H9 (cell line): ENCODE data around the gene LMTK2. TPM values are rescaled to one million over a fixed set of nuclear protein-coding genes. Genes with fewer than 3 reads are reported as not detected.

Experiments
- DNase-seq: peaks from one replicate; pipeline ENCODE4 v3.0.0-alpha.2; 2017
- H2AFZ ChIP-seq: one replicate; pipeline ENCODE4 v1.6.1; 2013; ENCODE audit warnings: mild to moderate bottlenecking, low read length, control low read depth, moderate library complexity
- H2AK5ac ChIP-seq: 2 replicates; pipeline ENCODE4 v1.6.1; 2013; ENCODE audit warnings: low read length, control low read depth, mixed read lengths; ENCODE audit not compliant: insufficient read length
- H2BK120ac ChIP-seq: one replicate; pipeline ENCODE4 v1.6.1; 2013; ENCODE audit warnings: low read depth, mild to moderate bottlenecking, low read length, control low read depth, inconsistent platforms; ENCODE audit not compliant: poor library complexity, severe bottlenecking
- H2BK12ac ChIP-seq: 2 replicates; pipeline ENCODE4 v1.6.1; 2013; ENCODE audit warnings: low read length, control low read depth, mixed read lengths, low read depth; ENCODE audit not compliant: insufficient read length
- H2BK15ac ChIP-seq: 2 replicates; pipeline ENCODE4 v1.6.1; 2013; ENCODE audit warnings: low read depth, low read length, control low read depth
- H2BK20ac ChIP-seq: one replicate; pipeline ENCODE4 v1.6.1; 2013; ENCODE audit warnings: low read depth, mild to moderate bottlenecking, low read length, control low read depth, inconsistent platforms; ENCODE audit not compliant: poor library complexity, severe bottlenecking
- H2BK5ac ChIP-seq: 2 replicates; pipeline ENCODE4 v1.6.1; 2013; ENCODE audit warnings: low read length, control low read depth, mixed read lengths; ENCODE audit not compliant: insufficient read length
- H3K14ac ChIP-seq: 2 replicates; pipeline ENCODE4 v1.6.1; 2013; ENCODE audit warnings: low read length, control low read depth; ENCODE audit not compliant: insufficient read depth
- H3K18ac ChIP-seq: 2 replicates; pipeline ENCODE4 v1.6.1; 2013; ENCODE audit warnings: low read depth, mild to moderate bottlenecking, mixed read lengths, low read length, control low read depth; ENCODE audit not compliant: insufficient read length
- H3K23ac ChIP-seq: 2 replicates; pipeline ENCODE4 v1.6.1; 2013; ENCODE audit warnings: low read length, control low read depth, mixed read lengths, low read depth; ENCODE audit not compliant: insufficient read length
- H3K23me2 ChIP-seq: 2 replicates; pipeline ENCODE4 v1.6.1; 2013; ENCODE audit warnings: low read depth, mild to moderate bottlenecking, mixed read lengths, low read length, control low read depth; ENCODE audit not compliant: insufficient read length, poor library complexity, severe bottlenecking
- H3K27ac ChIP-seq: 2 replicates; pipeline ENCODE4 v1.5.1; 2013; ENCODE audit warnings: low read length, control low read depth, mixed read lengths, low read depth; ENCODE audit not compliant: insufficient read length
- H3K27me3 ChIP-seq: 2 replicates; pipeline ENCODE4 v1.6.1; 2013; ENCODE audit warnings: low read length, control low read depth, inconsistent platforms; ENCODE audit not compliant: insufficient read depth
- H3K4ac ChIP-seq: 2 replicates; pipeline ENCODE4 v1.6.1; 2013; ENCODE audit warnings: low read depth, mild to moderate bottlenecking, control low read depth, inconsistent platforms, low read length, moderate library complexity
- H3K4me1 ChIP-seq: 2 replicates; pipeline ENCODE4 v1.6.1; 2013; ENCODE audit warnings: low read length, control low read depth, inconsistent platforms; ENCODE audit not compliant: insufficient read depth
- H3K4me2 ChIP-seq: 2 replicates; pipeline ENCODE4 v1.6.1; 2013; ENCODE audit warnings: low read length, control low read depth, mixed read lengths; ENCODE audit not compliant: insufficient read length, insufficient read depth
- H3K56ac ChIP-seq: 2 replicates; pipeline ENCODE4 v1.6.1; 2013; ENCODE audit warnings: low read depth, mild to moderate bottlenecking, mixed read lengths, low read length, control low read depth; ENCODE audit not compliant: insufficient read length
- H3K79me1 ChIP-seq: 2 replicates; pipeline ENCODE4 v1.6.1; 2013; ENCODE audit warnings: low read depth, mild to moderate bottlenecking, moderate library complexity, low read length, control low read depth, inconsistent platforms; ENCODE audit not compliant: insufficient read depth, poor library complexity, severe bottlenecking
- H3K79me2 ChIP-seq: 2 replicates; pipeline ENCODE4 v1.6.1; 2013; ENCODE audit warnings: low read length, control low read depth, inconsistent platforms; ENCODE audit not compliant: insufficient read depth
- H3K9ac ChIP-seq: 2 replicates; pipeline ENCODE4 v1.6.1; 2013; ENCODE audit warnings: low read length, control low read depth, mixed read lengths; ENCODE audit not compliant: insufficient read length; ENCODE audit errors: extremely low read depth
- H3K9me3 ChIP-seq: one replicate; pipeline ENCODE4 v1.6.1; 2013; ENCODE audit warnings: low read depth, low read length, inconsistent platforms; ENCODE audit not compliant: control insufficient read depth
- H3T11ph ChIP-seq: one replicate; pipeline ENCODE4 v1.6.1; 2013; ENCODE audit warnings: mild to moderate bottlenecking, low read length, control low read depth, inconsistent platforms
- H4K20me1 ChIP-seq: one replicate; pipeline ENCODE4 v1.6.1; 2013; ENCODE audit not compliant: control insufficient read depth, insufficient read length, insufficient read depth
- H4K5ac ChIP-seq: 2 replicates; pipeline ENCODE4 v1.6.1; 2013; ENCODE audit warnings: low read depth, mild to moderate bottlenecking, mixed read lengths, low read length, control low read depth; ENCODE audit not compliant: insufficient read length
- H4K8ac ChIP-seq: replicated peaks from 2 replicates; pipeline ENCODE4 v1.6.1; 2013; ENCODE audit warnings: low read length, control low read depth, mixed read lengths, low read depth; ENCODE audit not compliant: insufficient read length
- H4K91ac ChIP-seq: 2 replicates; pipeline ENCODE4 v1.6.1; 2013; ENCODE audit warnings: low read depth, mild to moderate bottlenecking, moderate library complexity, mixed read lengths, low read length, control low read depth; ENCODE audit not compliant: insufficient read length
- H3K27ac Mint-ChIP-seq, 3 experiments: 2 replicates in 2 of 3; 3 replicates in 1 of 3; pipeline ENCODE4 v1.8.0; 2020 to 2021; ENCODE audit warnings: mixed read lengths in 3 of 3, mild to moderate bottlenecking in 1 of 3, moderate library complexity in 1 of 3
- H3K27me3 Mint-ChIP-seq: 2 replicates; pipeline ENCODE4 v1.8.0; 2021; ENCODE audit warnings: low read depth, mild to moderate bottlenecking, moderate library complexity, mixed read lengths
- H3K36me3 Mint-ChIP-seq, 3 experiments: 2 replicates in 2 of 3; 3 replicates in 1 of 3; pipeline ENCODE4 v1.8.0; 2020 to 2021; ENCODE audit warnings: low read depth in 3 of 3, mixed read lengths in 3 of 3; ENCODE audit not compliant: insufficient read depth in 1 of 3
- H3K4me1 Mint-ChIP-seq, 2 experiments: 2 replicates each; pipeline ENCODE4 v1.8.0; 2020; ENCODE audit warnings: mixed read lengths in 2 of 2
- H3K4me3 Mint-ChIP-seq, 2 experiments: 2 replicates in 1 of 2; 3 replicates in 1 of 2; pipeline ENCODE4 v1.8.0; 2020 to 2021; ENCODE audit warnings: mild to moderate bottlenecking in 2 of 2, mixed read lengths in 2 of 2, moderate library complexity in 1 of 2
- H3K9me3 Mint-ChIP-seq, 2 experiments: 2 replicates in 1 of 2; 3 replicates in 1 of 2; pipeline ENCODE4 v1.8.0; 2020; ENCODE audit warnings: mild to moderate bottlenecking in 2 of 2, mixed read lengths in 2 of 2, moderate library complexity in 1 of 2
- CTCF ChIP-seq: fragments of 200-600 bp; sonication (generic); conservative IDR thresholded peaks from 3 replicates; pipeline ENCODE4 v1.8.0; 2021; ENCODE audit warnings: antibody characterized with exemption, mild to moderate bottlenecking
- WGBS: extraction: QIAGEN DNeasy Blood & Tissue Kit; methylation state at CpG from one replicate; pipeline ENCODE4 v1.1.7; 2013; ENCODE audit warnings: missing lambda C conversion rate, low lambda C conversion rate, mixed read lengths; ENCODE audit not compliant: insufficient read length; ENCODE audit errors: extremely low coverage; 5-methylcytosine and 5-hydroxymethylcytosine counted together
- total RNA-seq: library from RNA; stranded (reverse); gene quantifications from 2 replicates; pipeline ENCODE4 v1.2.1, GENCODE V29; 2021

The LMTK2 gene
- total RNA-seq, 1 experiment from 2014 or later = 24.9 TPM

GRCh38 chr7:98200364-98200763 is 93.7 kb downstream of the LMTK2 start:
- 0 out of 2 replicates have a peak, but pooled peaks cover 3% of the 10 kb centered on the region for H3K79me2 ChIP-seq
- H3K9ac ChIP-seq = no peak overlapping the region
- no peaks in the 10 kb centered on the region for H3K4me1 ChIP-seq
- Mint-ChIP-seq H3K36me3 (peaks cover 5 to 25% (median 18%) of the 10 kb centered on the region in 3 experiments; a peak in 6 of 7 replicates), H3K9me3 (no peaks in the 10 kb centered on the region), H3K4me1 (no peaks in the 10 kb centered on the region), H3K27me3 (no peaks in the 10 kb centered on the region), H3K4me3 (no peak overlapping the region), H3K27ac (no peak overlapping the region)
- no peak overlapping the region for H2BK120ac ChIP-seq
- no peak overlapping the region for H2BK15ac ChIP-seq
- no peaks in the 10 kb centered on the region for H3K23me2 ChIP-seq
- H3K27me3 ChIP-seq = no peaks in the 10 kb centered on the region
- H4K8ac ChIP-seq = no peak overlapping the region
- no peaks in the 10 kb centered on the region for H3K79me1 ChIP-seq
- no peak overlapping the region for H2AK5ac ChIP-seq
- H3K14ac ChIP-seq = no peak overlapping the region
- no peak overlapping the region for H3K18ac ChIP-seq
- TF ChIP-seq CTCF = no peak
- H3K23ac ChIP-seq = no peak overlapping the region
- no peaks in the 10 kb centered on the region for H4K20me1 ChIP-seq
- H3K9me3 ChIP-seq = no peaks in the 10 kb centered on the region
- no peak overlapping the region for H4K5ac ChIP-seq
- H2BK12ac ChIP-seq = no peak overlapping the region
- H2AFZ ChIP-seq = no peak overlapping the region
- H4K91ac ChIP-seq = no peak overlapping the region
- H3K56ac ChIP-seq = no peak overlapping the region
- no CpG with 5 or more reads among the region's 6 CpGs for WGBS
- no peak overlapping the region for H3T11ph ChIP-seq
- no peak overlapping the region for H2BK20ac ChIP-seq
- no peak overlapping the region for H3K4me2 ChIP-seq
- H3K27ac ChIP-seq = no peak overlapping the region
- no peak overlapping the region for H3K4ac ChIP-seq
- no peak for DNase-seq
- no peak overlapping the region for H2BK5ac ChIP-seq
